ENCODE results near the gene KIF12.

DNA sequence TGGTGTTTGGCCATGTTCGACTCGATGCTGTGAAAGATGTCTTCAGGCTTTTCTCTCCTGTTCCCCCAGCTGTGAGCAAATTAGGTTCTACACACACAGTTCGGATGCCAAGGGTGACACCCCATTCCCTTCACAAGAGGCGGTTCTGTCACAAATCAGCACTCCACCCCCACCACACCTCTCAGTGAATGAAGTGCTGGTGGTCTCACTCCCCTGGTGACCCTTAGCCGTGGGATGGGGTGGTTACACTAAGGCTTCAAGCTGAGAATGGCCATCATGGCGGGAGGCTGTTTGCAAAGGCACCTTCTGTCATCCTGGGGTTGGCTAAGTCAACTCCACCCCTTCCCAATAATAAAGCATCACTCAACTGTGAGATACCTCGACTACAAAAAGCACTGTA is 47.4 kb downstream of the KIF12 start:
- TF ChIP-seq EZH2 (optimal IDR thresholded peaks at IDR 0.05; ENCODE audit: low read depth, low read length), result no peak
- TF ChIP-seq, protein P1, sequence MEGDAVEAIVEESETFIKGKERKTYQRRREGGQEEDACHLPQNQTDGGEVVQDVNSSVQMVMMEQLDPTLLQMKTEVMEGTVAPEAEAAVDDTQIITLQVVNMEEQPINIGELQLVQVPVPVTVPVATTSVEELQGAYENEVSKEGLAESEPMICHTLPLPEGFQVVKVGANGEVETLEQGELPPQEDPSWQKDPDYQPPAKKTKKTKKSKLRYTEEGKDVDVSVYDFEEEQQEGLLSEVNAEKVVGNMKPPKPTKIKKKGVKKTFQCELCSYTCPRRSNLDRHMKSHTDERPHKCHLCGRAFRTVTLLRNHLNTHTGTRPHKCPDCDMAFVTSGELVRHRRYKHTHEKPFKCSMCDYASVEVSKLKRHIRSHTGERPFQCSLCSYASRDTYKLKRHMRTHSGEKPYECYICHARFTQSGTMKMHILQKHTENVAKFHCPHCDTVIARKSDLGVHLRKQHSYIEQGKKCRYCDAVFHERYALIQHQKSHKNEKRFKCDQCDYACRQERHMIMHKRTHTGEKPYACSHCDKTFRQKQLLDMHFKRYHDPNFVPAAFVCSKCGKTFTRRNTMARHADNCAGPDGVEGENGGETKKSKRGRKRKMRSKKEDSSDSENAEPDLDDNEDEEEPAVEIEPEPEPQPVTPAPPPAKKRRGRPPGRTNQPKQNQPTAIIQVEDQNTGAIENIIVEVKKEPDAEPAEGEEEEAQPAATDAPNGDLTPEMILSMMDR (IDR thresholded peaks at IDR 0.05; ENCODE audit: low read length), result no peak
